COLO668 (cell line): ENCODE data around the gene MZT2B.
"Not testable (repeated sequence)": the region's sequence is repeated elsewhere in the genome, so short reads cannot be mapped to it uniquely, and the experiment has no call there.

ENCODE experiments used
- DNase-seq: peaks from one replicate; lab custom pipeline; 2025; ENCODE audit not compliant: unreplicated experiment; lab: John Stamatoyannopoulos, UW

MZT2B gene

GRCh38 chr2:130202518-130202917 is 20.5 kb downstream of the MZT2B start:
- DNase-seq: peak; percentile 7

GRCh38 chr2:130203150-130203549 is 21.1 kb downstream of the MZT2B start:
- not testable (repeated sequence) for DNase-seq

- DNase-seq: not testable (repeated sequence)
Measured at GRCh38 chr2:130207051-130207450, 25.0 kb downstream of the MZT2B start.

- DNase-seq: not testable (repeated sequence)
Measured at GRCh38 chr2:130219147-130219546, 37.1 kb downstream of the MZT2B start.

GRCh38 chr2:130220505-130220904 is 38.4 kb downstream of the MZT2B start:
- DNase-seq: not testable (repeated sequence)

GRCh38 chr2:130222523-130222922 is 40.5 kb downstream of the MZT2B start:
- not testable (repeated sequence) for DNase-seq

- DNase-seq: not testable (repeated sequence)
Measured at GRCh38 chr2:130228005-130228404, 45.9 kb downstream of the MZT2B start.

- DNase-seq: not testable (repeated sequence)
Measured at GRCh38 chr2:130228467-130229160, 46.6 kb downstream of the MZT2B start.

- peak; percentile 75 for DNase-seq
Measured at GRCh38 chr2:130229161-130229510, 47.1 kb downstream of the MZT2B start.

GRCh38 chr2:130230376-130230775 is 48.3 kb downstream of the MZT2B start:
- not testable (repeated sequence) for DNase-seq

- peak; percentile 14 for DNase-seq
Measured at GRCh38 chr2:130230907-130231306, 48.8 kb downstream of the MZT2B start.

GRCh38 chr2:130231656-130232055 is 49.6 kb downstream of the MZT2B start:
- DNase-seq: no peak

- DNase-seq: not testable (repeated sequence)
Measured at GRCh38 chr2:130233066-130233465, 51.0 kb downstream of the MZT2B start.

- not testable (repeated sequence) for DNase-seq
Measured at GRCh38 chr2:130239581-130239980, 57.5 kb downstream of the MZT2B start.
